HG03354 (cell line): Measurements from ENCODE around the gene NPIPA5.
"Not testable (repeated sequence)": the region's sequence is repeated elsewhere in the genome, so short reads cannot be mapped to it uniquely, and the experiment has no call there.

ENCODE experiments used
- ATAC-seq: cut with Tn5 transposase; IDR thresholded peaks from one replicate; pipeline ENCODE4 v1.9.1; 2021; ENCODE audit warnings: mild to moderate bottlenecking; ENCODE audit not compliant: unreplicated experiment, poor library complexity, severe bottlenecking

The NPIPA5 gene

GRCh38 chr16:15378194-15378593, at the start of gene NPIPA5:
TSS of gene NPIPA5 (minus strand) at chr16:15378294. CDS start at chr16:15378294, 0 bp downstream.
- not testable (repeated sequence) for ATAC-seq

DNA sequence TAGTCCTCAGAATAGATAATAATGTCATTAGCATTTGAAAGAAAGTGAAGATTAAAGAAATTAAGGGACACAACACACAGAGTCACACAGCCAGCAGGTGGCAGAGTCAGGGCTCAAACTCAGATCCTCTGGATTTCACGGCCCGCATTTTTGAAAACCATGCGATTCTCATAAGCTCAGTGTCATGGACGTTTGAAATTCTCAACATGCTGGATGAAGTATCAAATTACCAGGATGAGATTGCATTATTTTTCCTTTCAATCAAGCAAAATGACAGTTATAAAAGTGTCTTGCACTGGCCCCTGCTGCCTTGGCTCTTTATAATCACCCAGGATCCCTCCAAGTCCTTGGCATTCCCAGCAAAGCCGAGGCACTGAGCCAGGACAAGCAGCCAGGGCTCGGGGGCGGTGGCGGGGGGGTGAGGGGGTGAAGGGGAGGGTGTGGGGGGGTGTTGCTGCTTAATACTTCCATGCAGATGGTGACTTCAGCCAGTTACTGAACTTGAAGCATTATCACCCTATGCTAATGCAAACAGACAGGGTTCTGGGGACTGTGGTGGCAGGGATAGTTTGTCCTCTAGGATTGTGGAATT, 49.6 kb upstream of the NPIPA5 start:
- no peak for ATAC-seq

DNA sequence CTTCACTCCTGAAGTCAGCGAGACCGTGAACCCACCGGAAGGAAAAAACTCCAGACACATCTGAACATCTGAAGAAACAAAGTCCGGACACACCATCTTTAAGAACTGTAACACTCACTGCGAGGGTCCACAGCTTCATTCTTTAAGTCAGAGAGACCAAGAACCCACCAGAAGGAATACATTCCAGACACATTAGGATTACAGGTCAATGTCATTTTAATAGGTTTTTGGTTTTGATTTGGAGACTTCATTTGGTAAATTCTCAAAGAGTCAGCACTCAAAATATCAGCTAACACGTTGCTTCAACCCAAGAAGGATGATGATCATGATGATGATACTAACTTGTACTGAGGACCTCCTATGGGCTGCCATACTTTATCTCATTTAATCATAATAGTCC, 48.7 kb upstream of the NPIPA5 start:
- ATAC-seq: no peak

GRCh38 chr16:15425861-15426260, 47.8 kb upstream of the NPIPA5 start:
- ATAC-seq: no peak

DNA sequence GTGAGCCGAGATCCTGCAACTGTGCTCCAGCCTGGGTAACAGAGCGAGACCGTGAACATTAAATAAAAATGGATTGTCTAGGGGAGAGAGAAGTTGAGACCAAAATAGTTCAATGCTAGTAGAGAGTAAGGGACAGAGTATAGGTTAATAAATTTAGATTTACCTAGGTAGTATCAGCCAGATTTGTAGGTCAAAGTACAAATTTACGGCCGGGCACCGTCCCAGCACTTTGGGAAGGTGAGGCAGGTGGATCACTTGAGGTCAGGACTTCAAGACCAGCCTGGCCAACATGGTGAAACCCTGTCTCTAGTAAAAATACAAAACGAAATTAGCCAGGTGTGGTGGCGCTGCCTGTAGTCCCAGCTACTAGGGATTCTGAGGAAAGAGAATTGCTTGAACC, 44.1 kb upstream of the NPIPA5 start:
- no peak for ATAC-seq

DNA sequence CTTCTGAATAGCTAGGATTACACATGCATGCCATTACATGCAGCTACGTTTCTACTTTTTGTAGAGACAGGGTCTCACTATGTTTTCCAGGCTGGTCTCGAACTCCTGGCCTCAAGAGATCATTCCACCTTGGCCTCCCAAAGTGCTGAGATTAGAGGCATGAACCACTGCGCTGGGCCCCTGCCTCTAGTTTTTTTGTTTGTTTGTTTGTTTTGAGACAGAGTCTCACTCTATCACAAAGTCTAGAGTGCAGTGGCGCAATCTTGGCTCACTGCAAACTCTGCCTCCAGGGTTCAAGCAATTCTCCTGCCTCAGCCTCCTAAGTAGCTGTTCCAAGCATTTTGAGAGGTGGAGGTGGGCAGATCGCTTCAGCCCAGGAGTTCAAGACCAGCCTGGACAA, 43.6 kb upstream of the NPIPA5 start:
- ATAC-seq: not testable (repeated sequence)

DNA sequence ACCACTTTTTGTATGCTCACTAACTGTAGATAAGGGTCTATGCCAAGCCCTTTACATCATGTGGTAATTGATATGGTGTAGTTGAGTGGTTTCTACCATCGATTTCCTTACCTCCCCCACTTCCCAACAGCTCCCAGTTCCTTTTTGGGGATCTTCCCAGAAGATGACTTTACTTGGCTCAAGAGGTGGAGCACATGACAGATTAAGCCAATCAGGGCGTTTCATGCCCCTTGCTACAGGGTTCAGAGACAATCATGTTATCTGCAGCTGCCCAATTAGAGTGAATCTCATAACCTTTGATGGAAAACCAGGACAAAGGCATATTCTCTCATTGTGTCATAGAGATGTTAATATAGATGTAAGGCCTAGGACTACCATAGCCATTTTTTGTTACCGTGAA, 40.1 kb upstream of the NPIPA5 start:
- ATAC-seq: no peak

GRCh38 chr16:15417197-15417596, 39.1 kb upstream of the NPIPA5 start:
- ATAC-seq: no peak

DNA sequence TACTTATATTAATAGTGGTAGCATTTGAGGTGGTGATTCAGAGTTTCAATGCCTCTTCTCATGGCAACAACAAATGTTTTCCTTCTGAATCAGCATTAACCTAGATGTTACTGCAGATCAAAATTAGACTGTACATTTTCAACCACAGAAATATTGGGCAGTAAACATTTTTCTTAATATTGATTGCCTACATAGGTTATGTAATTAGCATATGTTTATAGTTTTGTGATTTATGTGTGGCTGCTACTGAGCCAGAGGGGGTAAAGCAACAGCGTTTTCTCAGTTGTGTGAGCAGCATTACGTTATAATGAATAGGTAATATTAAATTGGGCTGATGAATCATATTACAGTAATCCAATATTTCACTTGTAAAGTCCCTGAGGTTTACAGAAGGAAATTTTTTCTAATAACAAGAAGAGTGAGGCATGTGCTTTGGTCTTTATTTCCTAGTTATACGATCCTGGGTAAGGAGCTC, 37.5 kb upstream of the NPIPA5 start:
- no peak for ATAC-seq

DNA sequence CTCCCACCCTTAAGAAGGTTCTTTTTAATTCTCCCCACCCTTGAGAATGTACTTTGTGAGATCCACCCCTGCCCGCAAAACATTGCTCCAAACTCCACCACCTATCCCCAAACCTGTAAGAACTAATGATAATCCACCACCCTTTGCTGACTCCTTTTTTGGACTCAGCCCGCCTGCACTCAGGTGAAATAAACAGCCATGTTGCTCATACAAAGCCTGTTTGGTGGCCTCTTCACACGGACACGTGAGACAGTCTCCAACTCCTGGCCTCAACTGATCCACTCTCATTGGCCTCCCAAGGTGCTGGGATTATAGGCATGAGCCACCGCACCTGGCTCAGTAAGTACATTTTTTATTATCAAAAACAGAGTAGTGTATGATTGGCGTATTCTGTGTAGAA, 31.4 kb upstream of the NPIPA5 start:
- ATAC-seq: not testable (repeated sequence)

DNA sequence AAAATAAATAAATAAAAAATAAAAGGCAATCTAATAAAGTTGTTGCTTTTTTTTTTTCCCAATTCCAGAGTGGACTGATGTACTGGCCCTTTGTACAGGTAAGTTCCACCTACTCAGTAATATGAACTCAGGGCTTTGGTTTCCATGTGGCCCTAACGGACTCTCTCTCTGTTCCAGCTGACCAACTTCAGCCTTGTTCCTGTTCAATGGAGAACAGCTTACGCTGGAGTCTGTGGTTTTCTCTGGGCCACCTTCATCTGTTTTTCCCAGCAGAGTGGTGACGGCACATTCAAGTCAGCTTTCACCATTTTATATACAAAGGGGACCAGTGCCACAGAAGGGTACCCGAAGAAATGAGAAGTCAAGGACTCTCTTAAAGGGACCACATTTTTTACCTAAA, 29.7 kb upstream of the NPIPA5 start:
- ATAC-seq: not testable (repeated sequence)

DNA sequence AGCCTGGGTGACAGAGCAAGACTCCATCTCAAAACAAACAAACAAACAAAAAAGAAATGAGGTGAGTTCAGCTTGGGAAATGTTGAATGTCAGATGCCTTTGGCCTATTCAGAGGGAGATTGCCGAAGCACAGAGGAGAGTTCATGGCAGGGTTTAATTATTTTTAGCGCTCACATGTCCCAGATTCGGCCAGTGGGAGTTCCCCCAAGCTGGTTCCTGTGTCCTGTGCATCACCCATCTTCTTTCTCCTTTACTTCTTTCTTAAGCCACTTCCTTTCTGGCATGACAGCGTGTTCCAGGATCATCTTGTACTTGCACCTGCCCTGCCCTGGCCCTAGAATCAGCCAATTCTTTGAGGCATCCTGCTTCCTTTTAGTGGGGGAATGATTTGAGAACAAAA, 26.7 kb upstream of the NPIPA5 start:
- no peak for ATAC-seq

DNA sequence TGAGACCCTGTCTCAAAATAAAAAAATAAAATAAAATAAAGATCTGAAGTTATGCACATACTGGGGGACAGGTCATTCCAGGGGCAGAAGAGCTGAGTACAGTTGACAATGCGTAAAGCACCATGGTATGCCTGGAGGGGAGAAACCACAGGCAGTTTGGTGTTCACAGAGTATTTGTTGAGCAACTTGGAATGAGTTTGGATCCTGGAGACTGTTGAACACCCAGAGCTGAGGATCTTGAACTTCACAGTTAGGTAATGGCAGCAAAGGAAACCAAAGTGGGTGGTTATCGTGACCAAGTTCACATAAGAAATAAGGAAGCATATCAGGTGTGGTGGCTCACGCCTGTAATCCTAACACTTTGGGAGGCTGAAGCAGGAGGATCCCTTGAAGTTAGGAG, 26.0 kb upstream of the NPIPA5 start:
- not testable (repeated sequence) for ATAC-seq

- no peak for ATAC-seq
Observed at GRCh38 chr16:15403392-15403995, 25.4 kb upstream of the NPIPA5 start.

DNA sequence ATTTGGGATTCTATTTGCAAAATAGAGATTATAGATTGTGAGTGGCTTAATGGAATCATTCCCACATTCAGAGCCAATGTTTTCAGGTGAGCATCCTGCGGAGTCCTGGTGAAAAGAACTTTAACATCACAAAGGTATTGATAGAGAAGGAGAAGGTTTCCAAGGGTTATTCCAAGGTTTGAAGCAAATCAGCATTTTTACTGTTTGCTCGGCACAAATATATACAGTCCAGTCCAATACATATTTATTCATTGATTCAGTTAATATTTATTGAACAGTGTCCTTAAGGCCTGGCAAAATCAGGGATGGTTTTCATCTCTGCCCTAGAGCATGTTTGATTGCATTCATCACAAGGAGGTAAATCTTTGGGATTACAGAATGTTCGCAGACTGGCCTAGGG, 23.9 kb upstream of the NPIPA5 start:
- ATAC-seq: no peak

DNA sequence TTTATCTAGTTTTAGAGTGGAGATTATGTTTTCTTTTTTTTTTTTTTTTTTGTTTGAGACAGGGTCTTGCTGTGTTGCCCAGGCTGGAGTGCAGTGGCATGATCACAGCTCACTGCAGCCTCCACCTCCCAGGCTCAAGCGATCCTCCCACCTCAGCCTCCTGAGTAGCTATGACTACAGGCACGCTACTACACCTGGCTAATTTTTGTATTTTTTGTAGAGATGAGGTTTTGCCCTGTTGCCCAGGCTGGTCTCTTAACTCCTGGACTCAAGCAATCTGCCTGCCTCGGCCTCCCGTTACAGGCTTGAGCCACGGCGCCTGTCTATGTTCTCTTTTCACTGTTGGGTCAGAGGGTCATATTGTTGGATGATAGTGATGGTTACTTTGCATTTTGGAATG, 22.2 kb upstream of the NPIPA5 start:
- not testable (repeated sequence) for ATAC-seq

DNA sequence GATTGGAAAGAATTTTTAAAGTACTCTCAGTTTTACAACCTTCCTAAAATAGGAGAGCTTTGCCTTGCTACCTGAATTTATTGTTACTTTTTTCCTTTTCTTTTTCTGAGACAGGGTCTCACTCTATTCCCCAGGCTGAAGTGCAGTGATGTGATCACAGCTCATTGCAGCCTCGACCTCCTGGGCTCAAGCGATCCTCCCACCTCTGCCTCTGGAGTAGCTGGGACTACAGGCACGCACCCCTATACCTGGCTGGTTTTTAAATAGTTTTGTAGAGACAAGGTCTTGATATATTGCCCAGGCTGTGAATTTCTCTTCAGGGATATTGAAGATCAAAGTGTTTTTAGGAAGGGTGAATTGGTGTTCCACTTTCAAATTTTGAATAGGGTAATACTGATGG, 21.2 kb upstream of the NPIPA5 start:
- no peak for ATAC-seq

DNA sequence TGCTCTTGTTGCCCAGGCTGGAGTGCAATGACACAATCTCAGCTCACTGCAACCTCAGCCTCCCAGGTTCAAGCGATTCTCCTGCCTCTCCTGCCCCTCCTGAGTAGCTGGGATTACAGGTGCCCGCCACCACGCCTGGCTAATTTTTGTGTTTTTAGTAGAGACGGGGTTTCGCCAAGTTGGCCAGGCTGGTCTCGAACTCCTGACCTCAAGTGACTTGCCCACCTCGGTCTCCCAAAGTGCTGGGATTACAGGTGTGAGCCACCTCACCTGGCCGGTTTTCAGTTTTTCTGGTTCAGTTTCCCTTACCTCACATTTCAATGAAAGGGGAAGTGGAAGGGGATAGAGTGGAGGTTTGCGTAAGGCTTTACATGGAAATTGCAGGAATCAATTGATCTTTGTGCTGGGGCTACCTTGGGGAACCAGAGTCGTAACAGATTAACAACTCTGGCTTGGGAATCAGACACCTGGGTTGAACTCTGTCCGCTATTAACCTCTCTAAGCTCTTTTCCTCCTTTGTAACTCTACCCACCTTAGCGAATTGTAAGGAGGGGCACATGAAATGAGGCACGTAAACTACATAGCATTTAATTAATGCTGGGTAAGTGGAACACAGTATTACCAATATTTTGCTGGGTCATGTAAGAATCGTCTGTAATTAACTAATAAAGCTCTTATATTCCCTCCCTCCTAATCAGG, 20.7 kb upstream of the NPIPA5 start:
- ATAC-seq: no peak

GRCh38 chr16:15396948-15397594, 19.0 kb upstream of the NPIPA5 start:
- no peak for ATAC-seq

DNA sequence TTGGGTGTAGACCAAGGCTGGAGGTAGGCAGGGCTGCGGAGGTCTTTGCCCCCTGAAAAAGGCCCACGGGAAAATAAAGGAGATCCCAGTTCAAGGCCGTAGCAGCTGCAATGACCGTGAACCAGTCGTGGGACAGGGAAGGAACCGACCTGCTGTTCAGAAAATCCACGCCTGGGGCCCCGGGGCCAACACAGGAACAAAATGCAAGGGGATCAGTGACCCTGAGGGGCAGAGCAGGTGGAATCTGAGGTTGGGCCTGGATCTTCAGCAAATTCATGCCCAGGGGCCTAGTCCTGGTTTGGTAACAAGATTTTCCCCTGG, 18.4 kb upstream of the NPIPA5 start:
- ATAC-seq: not testable (repeated sequence)
